Endometrial microvascular endothelial cells (primary cell): Measurements from ENCODE around the gene TRIM25. TPM values are rescaled to one million over a fixed set of nuclear protein-coding genes. Genes with fewer than 3 reads are reported as not detected.

Experiments
- in situ Hi-C: cut with HindIII; loops from 2 replicates; pipeline ENCODE4 v1.10.0; 2017; ENCODE audit warnings: low sequenced_read_pairs, low pct_unique_long_range_greater_than_20kb; ENCODE audit errors: inconsistent ontology term
- total RNA-seq: library from RNA; depleted of rRNA; stranded (reverse); fragments of >200 nt; gene quantifications from one replicate; pipeline ENCODE4 v1.2.3, GENCODE V29; 2015; ENCODE audit errors: inconsistent ontology term

The TRIM25 gene, protein sequence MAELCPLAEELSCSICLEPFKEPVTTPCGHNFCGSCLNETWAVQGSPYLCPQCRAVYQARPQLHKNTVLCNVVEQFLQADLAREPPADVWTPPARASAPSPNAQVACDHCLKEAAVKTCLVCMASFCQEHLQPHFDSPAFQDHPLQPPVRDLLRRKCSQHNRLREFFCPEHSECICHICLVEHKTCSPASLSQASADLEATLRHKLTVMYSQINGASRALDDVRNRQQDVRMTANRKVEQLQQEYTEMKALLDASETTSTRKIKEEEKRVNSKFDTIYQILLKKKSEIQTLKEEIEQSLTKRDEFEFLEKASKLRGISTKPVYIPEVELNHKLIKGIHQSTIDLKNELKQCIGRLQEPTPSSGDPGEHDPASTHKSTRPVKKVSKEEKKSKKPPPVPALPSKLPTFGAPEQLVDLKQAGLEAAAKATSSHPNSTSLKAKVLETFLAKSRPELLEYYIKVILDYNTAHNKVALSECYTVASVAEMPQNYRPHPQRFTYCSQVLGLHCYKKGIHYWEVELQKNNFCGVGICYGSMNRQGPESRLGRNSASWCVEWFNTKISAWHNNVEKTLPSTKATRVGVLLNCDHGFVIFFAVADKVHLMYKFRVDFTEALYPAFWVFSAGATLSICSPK
- 61.0 TPM for total RNA-seq

DNA sequence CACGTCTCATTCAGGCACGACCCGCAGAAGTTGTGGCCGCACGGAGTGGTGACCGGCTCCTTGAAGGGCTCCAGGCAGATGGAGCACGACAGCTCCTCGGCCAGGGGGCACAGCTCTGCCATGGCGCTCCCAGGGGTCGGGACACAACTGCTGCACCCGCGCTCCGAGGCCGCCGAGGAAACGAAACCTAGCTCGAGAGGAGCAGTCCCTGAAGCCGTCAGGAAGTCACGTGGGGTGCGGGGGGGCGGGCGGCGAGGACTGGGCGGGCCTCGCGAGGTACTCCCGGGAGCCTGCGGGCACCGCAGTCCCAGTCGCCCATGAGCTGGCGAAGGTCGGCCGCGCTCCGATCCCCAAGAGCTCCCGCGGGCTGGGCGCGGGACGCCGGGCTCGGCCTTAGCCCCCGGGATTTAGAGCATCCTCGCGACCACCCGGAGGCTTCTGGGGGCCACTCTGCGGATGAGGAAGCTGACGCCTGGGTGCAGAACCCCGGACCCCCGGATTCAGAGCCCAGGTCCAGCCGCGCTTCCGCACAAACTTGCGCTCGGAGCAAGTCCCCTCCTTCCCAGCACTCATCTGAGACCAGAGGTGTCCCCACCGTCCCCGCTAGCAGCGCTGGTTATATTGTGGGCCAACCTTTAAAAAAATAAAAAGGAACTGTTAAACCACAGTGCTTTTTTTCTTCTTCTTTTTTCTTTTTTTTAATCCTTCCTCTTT, at the start of gene TRIM25:
Gene TRIM25, minus strand, starts transcription at position 183 of the 714 bp plus-strand sequence. Its CDS starts 61 bp downstream, at position 122.
- in situ Hi-C loops: no loop called here

DNA sequence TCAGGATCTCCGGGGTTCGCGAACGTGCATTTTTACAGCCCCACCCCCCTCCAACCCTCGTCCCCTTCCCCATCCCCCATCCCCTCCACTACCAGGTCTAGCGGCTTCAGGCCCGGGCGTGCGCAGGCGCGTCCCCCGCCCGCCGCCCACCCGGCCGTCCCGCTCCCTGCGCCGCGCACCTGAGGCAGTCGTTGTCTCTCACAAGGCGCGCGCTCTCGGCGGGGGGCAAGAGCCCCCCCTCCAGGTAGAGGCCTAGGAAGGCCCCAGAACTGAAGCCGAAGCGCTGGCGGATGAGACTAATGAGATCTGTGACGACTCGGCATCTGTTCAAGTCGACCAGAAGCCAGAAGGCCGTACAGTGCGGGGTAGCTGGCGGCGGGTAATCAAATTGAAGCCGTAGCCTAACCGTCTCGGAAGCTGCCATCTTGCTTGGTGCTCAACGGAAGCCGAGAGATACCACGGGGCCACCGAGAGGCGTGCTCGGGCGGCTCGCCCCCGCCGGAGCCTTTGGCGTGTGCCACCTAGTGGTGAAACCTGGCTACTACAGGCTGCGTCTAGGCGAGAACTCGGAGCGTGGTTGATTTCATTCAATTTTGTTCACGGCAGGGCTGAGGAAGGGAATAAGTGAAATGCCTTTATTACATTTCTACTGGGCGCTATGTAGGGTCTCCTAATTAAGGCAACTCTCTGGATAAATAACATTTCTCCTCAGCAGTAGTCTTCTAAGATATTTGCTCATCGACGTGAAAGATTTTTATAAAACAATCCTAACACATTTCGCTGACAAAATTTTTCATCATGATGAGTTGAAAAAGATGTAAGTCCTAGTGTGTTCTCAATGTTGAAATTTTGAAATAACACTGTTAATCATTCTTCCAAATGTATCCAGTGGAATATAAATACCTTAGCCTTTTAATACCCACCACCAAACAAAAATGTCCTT, 47.0 kb upstream of the TRIM25 start, which contains the start of gene COIL:
Gene COIL, minus strand, starts transcription at position 455 of the 943 bp plus-strand sequence. Its CDS starts 31 bp downstream, at position 424.
- in situ Hi-C loops: no loop called here

DNA sequence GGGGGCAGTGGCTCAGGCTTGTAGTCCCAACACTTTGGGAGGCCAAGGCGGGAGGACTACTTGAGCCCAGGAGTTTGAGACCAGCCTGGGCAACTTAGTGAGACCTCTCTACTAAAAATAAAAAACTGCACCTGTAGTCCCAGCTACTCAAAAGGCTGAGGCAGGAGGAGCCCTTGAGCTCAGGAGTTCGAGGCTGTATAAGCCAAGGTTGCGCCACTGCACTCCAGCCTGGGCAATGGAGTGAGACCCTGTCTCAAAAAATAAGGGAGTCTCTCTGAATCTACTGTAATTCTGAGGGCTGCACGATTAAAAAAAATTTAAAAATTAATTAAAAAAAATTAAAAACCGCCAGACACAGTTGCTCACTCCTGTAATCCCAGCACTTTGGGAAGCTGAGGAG, 43.1 kb upstream of the TRIM25 start:
- in situ Hi-C loops: no loop called here

DNA sequence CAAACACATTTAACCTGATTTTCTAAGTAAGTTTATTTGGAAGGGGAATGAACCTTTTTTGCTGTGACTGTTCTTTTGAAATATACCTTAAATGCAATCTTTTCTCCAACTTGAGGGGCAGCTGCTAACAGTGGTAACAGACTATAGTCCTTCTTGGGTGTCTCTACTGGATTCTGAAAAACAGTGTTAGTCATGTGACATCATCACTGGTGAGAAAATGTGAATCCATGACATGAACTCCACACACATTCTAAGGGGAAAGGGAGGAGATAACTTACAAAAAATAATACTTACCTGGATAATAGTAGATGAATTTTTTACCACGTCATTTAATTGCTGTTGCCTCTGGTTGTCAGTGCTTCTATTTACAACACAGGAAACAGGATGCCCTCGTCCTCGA, 35.7 kb upstream of the TRIM25 start:
- in situ Hi-C loops: loop anchor here (25.0 kb wide), 1 partner anchor 112 kb away; the partner anchor contains the start of genes C17orf67 and DGKE

DNA sequence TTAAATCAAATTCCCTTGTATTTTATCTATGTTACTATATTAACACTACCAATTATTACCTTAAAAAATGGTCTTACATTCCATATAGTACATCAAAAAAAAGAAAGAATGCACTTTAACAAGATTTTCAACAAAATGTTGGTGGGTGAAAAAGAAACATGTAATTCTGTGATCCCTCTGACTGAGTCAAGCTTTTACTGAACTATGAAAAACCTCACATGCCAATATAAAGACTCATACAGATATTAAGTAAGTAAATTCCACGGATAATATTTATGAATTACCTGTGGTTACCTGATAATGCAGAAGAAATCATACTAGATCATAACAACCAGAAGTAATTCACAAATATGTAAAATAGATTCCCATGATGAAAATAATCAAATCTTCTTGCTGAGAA, 34.6 kb upstream of the TRIM25 start:
- in situ Hi-C loops: loop anchor here (25.0 kb wide), 1 partner anchor 111 kb away; the partner anchor contains the start of genes C17orf67 and DGKE

DNA sequence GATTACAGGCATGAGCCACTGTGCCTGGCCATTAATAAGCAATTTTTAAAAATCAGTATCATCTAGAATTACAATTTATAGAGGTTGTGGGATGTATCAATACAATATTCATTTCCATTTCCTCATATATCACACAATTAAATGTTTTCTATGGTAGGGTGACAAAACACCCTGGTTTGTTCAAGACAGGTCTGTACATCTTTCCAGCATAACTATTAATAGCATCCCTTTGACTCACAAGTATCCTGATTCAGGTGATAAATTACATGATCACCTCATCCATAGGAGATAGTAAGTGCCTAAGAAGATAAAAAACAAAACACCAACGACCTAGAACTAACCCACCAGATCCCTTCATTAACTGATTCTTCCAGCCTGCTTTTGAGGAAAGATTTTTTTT, 33.9 kb upstream of the TRIM25 start:
- in situ Hi-C loops: loop anchor here (25.0 kb wide), 1 partner anchor 110 kb away; the partner anchor contains the start of genes C17orf67 and DGKE

DNA sequence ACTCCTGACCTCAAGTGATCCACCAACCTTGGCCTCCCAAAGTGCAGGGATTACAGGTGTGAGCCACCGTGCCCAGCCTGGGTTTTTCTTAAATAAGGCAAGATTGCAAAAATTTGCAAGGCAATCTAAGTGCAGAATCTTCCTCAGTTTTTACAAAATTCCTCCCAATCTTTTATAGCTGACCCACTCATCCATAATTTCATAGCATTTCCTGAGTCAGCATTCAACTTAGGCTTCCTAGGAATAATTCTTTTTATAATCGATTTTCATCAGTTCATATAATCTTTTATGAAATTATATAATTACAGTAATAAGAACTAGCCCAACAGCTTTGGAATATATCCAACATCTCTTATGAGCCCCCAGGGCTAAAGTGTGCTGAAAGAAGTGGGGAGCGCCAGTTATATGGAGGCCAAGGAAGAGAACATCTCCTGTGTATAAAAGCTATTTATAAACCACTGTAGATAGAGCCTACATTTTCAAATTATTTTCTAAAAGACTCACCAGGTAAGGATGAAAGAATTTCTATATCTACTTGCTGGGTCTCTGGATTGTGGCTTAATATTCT, 32.2 kb upstream of the TRIM25 start:
- in situ Hi-C loops: loop anchor here (25.0 kb wide), 1 partner anchor 109 kb away; the partner anchor contains the start of genes C17orf67 and DGKE

DNA sequence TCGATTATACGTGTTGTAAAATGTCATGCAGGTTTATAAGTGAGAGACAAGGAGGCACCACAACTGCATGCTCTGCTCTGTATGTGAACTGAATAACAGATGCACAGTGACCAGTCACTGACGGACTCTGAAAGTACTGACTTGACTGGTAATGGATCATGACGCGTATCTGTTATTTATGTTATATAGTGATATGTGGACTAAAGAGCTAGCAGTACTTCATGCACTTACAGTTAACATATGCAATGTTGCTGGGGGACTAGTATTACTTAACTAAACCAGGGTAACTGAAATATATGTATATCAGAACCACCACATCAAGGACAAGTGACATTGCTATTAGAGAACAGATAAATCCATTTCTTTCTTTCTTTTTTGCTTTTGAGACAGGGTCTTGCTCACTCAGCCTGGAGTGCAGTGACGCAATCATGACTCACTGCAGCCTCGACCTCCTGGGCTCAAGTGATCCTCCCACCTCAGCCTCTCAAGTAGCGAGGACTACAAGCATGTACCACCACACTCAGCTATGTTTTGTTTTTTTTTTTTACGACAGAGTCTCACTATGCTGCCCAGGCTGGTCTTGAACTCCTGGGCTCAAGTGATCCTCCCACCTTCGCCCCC, 29.8 kb upstream of the TRIM25 start:
- in situ Hi-C loops: loop anchor here (25.0 kb wide), 1 partner anchor 106 kb away; the partner anchor contains the start of genes C17orf67 and DGKE

DNA sequence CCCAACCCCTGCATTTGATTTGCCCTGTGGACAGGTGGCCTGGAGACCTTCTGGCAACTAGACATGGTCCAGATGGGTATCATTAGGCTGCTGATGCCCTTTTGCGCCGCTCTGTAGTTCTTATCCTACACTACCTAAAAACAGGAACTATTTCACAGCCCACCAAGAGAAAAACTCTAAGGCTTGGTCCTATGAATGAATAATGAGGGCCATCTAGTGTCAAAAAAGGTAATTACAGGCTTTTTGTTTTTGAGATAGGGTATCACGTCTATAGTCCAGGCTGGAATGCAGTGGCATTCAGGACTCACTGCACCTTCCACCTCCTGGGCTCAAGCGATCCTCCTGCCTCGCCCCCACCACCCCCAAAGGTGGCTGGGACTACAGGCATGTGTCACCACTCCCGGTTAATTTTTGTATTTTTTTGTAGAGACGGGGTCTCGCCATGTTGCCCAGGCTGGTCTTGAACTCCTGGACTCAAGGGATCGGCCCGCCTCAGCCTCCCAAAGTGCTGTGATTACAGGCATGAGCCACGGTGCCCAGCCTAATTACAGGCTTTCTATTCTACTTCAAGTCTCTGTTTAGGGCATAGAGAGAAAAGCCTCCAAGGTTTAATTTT, 26.1 kb upstream of the TRIM25 start:
- in situ Hi-C loops: loop anchor here (25.0 kb wide), 1 partner anchor 103 kb away; the partner anchor contains the start of genes C17orf67 and DGKE

DNA sequence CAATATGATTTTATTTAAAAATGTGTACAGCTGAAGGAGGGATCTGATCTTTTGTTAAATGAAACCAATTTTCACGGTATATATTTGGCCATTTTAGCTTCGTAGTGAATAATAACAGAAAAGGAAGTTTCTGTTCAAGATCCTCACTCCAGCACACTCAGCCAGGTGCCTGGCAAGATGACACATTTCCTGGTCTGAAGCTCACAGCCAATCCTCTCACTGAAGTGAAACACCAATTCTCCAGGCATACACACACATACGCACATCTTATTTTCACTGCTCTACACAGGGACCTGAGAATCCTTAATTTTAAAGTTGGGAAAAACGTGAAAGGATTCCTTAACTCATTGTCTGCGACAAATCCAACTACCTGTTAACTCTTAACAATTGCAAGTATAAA, 24.4 kb upstream of the TRIM25 start:
- in situ Hi-C loops: loop anchor here (25.0 kb wide), 1 partner anchor 101 kb away; the partner anchor contains the start of genes C17orf67 and DGKE

DNA sequence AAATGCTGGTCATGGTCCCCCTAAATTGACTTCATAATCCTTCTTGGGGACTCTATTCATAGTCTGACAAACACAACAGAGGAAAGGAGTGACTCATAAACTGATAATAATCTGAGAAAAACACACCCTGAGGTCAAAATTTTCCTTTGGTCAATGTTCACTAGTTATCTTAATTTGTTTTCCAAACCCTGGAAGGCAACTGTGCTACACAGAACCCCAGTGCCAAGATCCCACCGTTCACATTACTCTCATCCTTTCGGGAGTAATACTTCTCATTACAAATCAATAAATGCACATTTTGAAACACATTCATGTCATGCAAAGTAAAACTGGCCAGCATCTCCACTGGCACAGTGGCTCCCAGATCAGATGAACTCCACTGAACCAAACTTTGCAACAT, 23.8 kb upstream of the TRIM25 start:
- in situ Hi-C loops: loop anchor here (25.0 kb wide), 1 partner anchor 100 kb away; the partner anchor contains the start of genes C17orf67 and DGKE

DNA sequence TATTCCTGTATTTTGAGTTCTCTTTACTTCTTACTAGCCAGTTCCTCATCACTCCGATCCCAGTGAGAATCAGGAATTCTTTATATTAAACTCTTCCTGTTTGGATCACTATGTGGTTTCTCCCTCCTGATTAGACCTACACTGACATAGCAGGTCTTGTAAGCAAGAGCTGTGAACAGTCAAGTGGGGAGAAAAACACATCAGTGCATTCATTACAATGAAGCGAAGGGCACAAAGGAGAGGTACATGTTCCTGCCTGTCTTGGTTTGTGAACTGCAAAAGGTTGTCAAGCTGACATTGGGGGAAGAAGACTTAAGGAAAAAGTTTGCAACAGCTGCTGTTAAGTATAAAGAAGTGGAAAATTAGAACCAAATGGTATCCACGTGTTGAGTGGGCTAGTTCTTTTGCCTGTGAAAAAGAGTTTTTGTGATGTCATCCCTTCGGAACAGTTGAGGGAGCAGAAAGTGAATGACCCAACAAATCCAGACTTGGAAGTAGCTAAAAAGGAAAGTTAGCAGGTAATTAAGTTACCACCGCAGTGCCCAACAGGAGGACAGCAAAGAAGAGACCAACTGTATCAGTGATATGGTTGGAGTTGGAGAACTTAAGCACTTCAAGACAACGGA, 23.0 kb upstream of the TRIM25 start:
- in situ Hi-C loops: loop anchor here (25.0 kb wide), 1 partner anchor 100 kb away; the partner anchor contains the start of genes C17orf67 and DGKE

DNA sequence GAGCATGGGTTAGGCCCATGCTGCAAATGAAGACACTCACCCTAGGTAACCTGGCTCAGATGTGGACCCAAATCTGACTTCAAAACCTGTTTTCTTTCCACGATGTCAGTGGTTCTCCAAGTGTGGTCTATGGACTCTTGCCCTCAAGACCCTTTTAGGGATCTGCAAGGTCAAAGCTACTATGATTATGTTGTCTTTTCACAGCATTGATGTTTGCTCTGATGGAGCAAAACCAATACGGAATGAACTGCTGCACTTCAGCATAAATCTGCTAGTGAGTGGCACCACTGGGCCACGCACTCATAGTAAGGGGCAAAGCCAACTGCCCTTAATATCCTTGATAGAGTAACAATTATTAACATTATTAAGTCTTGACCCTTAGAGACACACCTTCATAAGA, 21.6 kb upstream of the TRIM25 start:
- in situ Hi-C loops: loop anchor here (25.0 kb wide), 1 partner anchor 98 kb away; the partner anchor contains the start of genes C17orf67 and DGKE

DNA sequence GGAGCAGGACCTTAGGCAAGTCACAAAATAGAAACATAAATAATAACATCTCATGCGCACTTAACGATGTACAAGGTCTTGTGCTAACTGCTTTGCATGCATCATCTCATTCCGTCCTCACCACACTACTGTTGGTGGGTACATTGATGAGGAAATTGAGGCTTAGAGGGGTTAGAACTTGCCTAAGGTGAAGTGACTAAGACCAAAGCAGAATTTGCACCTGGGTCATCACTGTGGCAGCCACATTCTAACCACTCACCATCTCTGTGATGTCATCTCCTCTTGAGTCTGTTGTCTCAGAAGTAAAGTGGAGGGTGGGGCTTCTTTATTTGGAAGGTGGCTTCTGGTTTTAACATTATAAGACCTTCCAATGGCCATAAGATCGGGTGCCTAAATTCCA, 20.4 kb upstream of the TRIM25 start:
- in situ Hi-C loops: loop anchor here (25.0 kb wide), 1 partner anchor 97 kb away; the partner anchor contains the start of genes C17orf67 and DGKE

DNA sequence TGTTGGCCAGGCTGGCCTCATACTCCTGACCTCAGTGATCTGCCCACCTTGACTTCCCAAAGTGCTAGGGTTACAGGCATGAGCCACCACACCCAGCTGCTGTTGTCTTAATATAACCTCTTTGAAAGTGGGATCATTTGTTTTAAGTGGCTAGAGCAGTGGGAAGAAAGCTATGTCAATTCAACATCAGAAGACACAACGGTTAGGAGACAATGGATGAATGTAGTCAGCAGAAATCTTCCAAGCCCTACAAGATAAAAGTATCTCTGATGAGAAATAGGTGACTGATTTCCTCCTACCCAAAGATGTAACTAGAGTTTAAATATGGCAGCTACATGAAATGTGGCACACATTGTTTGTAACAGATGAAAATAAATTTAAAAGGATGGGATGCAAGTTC, 20.0 kb upstream of the TRIM25 start:
- in situ Hi-C loops: loop anchor here (25.0 kb wide), 1 partner anchor 97 kb away; the partner anchor contains the start of genes C17orf67 and DGKE
